HCT116 (cell line): ENCODE measurements around the gene HDAC10. TPM values are rescaled to one million over a fixed set of nuclear protein-coding genes. Genes with fewer than 3 reads are reported as not detected.
A peak's percentile ranks its signal among the peaks of the same experiment; 100 is the strongest.

Experiments
- ATAC-seq: fragments of 200-7000 bp; cut with Tn5 transposase; 2 replicates; pipeline ENCODE4 v1.9.1; 2020; ENCODE audit warnings: mild to moderate bottlenecking, moderate library complexity
- BruUV-seq: library from RNA; stranded (reverse); fragments of 400-500 nt; replicated peaks from 2 replicates; lab custom pipeline; 2021; lab: Mats Ljungman, UMichigan
- CTCF ChIA-PET: fragments of 300-600 bp; sonication (Branson Sonifier 250); formaldehyde crosslinking; loops from one replicate; lab custom pipeline; 2021; ENCODE audit warnings: antibody characterized with exemption; lab: Charles Lee
- POLR2A ChIA-PET: fragments of 300-600, 350-600 bp; sonication (Branson Sonifier 250); formaldehyde crosslinking; loops from one replicate; lab custom pipeline; 2021; ENCODE audit warnings: antibody characterized with exemption; lab: Charles Lee
- RAD21 ChIA-PET, 2 experiments: fragments of 300-600 bp; sonication (Branson Sonifier 250); formaldehyde crosslinking; loops; one replicate each; lab custom pipeline; 2023; ENCODE audit warnings: low total read pairs in 2 of 2; ENCODE audit not compliant: uncharacterized antibody in 2 of 2, unreplicated experiment in 2 of 2, low non-redundant PET in 1 of 2; lab: Charles Lee
- DNase-seq: peaks from one replicate; pipeline ENCODE4 v3.0.0-alpha.2; 2010; ENCODE audit warnings: low read depth, low spot score
- H2AFZ ChIP-seq: fragments of 200-600 bp; shearing (Covaris generic), sonication (generic); 2 replicates; pipeline ENCODE4 v1.6.1; 2017; ENCODE audit warnings: low read depth, mixed run types, mixed read lengths, antibody characterized with exemption, low read length; ENCODE audit not compliant: poor library complexity, severe bottlenecking
- H3K27ac ChIP-seq: 2 replicates; pipeline ENCODE4 v1.5.1; 2012; ENCODE audit warnings: low read depth, low read length
- H3K27me3 ChIP-seq: fragments of 200-600 bp; sonication (generic); 2 replicates; pipeline ENCODE4 v1.6.1; 2016; ENCODE audit warnings: mixed run types, low read length, mixed read lengths; ENCODE audit not compliant: insufficient read depth
- H3K36me3 ChIP-seq, 2 experiments: fragments of 200-500 bp in 1 of 2; fragments of 200-600 bp in 1 of 2; sonication (Bioruptor generic) in 1 of 2; sonication (generic) in 1 of 2; 2 replicates each; pipeline versions ENCODE4 v1.5.1 to v1.6.1; 2014 to 2016; ENCODE audit warnings: low read length in 2 of 2, inconsistent platforms in 1 of 2, mixed read lengths in 1 of 2, mixed run types in 1 of 2; ENCODE audit not compliant: insufficient read depth in 2 of 2, control insufficient read depth in 1 of 2
- H3K4me1 ChIP-seq, 2 experiments: fragments of 200-600 bp in 1 of 2; sonication (generic) in 1 of 2; 2 replicates each; pipeline versions ENCODE4 v1.5.1 to v1.6.1; 2012 to 2017; ENCODE audit warnings: low read length in 2 of 2, inconsistent platforms in 1 of 2, mild to moderate bottlenecking in 1 of 2, mixed read lengths in 1 of 2, mixed run types in 1 of 2, moderate library complexity in 1 of 2; ENCODE audit not compliant: insufficient read depth in 2 of 2, control insufficient read depth in 1 of 2
- H3K4me2 ChIP-seq: fragments of 200-600 bp; sonication (generic); 2 replicates; pipeline ENCODE4 v1.6.1; 2017; ENCODE audit warnings: mixed run types, low read length, mixed read lengths
- H3K4me3 ChIP-seq, 2 experiments: fragments of 200-600 bp in 1 of 2; sonication (generic) in 1 of 2; replicated peaks in 1 of 2; 2 replicates each; pipeline ENCODE4 v1.5.1; 2011 to 2016; ENCODE audit warnings: low read length in 2 of 2, control low read depth in 1 of 2, low read depth in 1 of 2, mild to moderate bottlenecking in 1 of 2, mixed read lengths in 1 of 2, mixed run types in 1 of 2
- H3K79me2 ChIP-seq: fragments of 200-600 bp; sonication (generic); 2 replicates; pipeline ENCODE4 v1.6.1; 2017; ENCODE audit warnings: mild to moderate bottlenecking, mixed run types, low read length, moderate library complexity, mixed read lengths; ENCODE audit not compliant: insufficient read depth
- H3K9ac ChIP-seq: fragments of 200-600 bp; sonication (generic); 2 replicates; pipeline ENCODE4 v1.6.1; 2016; ENCODE audit warnings: low read length, mixed read lengths
- H3K9me2 ChIP-seq: fragments of 200-600 bp; sonication (generic), shearing (Covaris generic); 2 replicates; pipeline ENCODE4 v1.6.1; 2017; ENCODE audit warnings: mixed run types, mild to moderate bottlenecking, moderate library complexity; ENCODE audit not compliant: insufficient read depth
- H3K9me3 ChIP-seq, 2 experiments: fragments of 200-500 bp in 1 of 2; fragments of 200-600 bp in 1 of 2; sonication (Bioruptor generic) in 1 of 2; sonication (generic) in 1 of 2; 2 replicates each; pipeline ENCODE4 v1.6.1; 2014 to 2017; ENCODE audit warnings: low read length in 2 of 2, mixed read lengths in 2 of 2, inconsistent platforms in 1 of 2, low read depth in 1 of 2, mild to moderate bottlenecking in 1 of 2, mixed run types in 1 of 2, moderate library complexity in 1 of 2; ENCODE audit not compliant: control insufficient read depth in 1 of 2, insufficient read depth in 1 of 2
- H4K20me1 ChIP-seq: fragments of 200-600 bp; sonication (generic), shearing (Covaris generic); 2 replicates; pipeline ENCODE4 v1.6.1; 2017; ENCODE audit warnings: mixed run types, mild to moderate bottlenecking, moderate library complexity; ENCODE audit not compliant: insufficient read depth
- ATF3 ChIP-seq: IDR thresholded peaks from 2 replicates; pipeline ENCODE4 v1.6.1; 2012
- CBX3 ChIP-seq: IDR thresholded peaks from 2 replicates; pipeline ENCODE4 v1.6.1; 2012; ENCODE audit warnings: low read depth
- CEBPB ChIP-seq: IDR thresholded peaks from 2 replicates; pipeline ENCODE4 v1.6.1; 2012; ENCODE audit warnings: low read depth
- CTCF ChIP-seq, 3 experiments: fragments of 200-600 bp in 1 of 3; sonication (generic) in 1 of 3; IDR thresholded peaks in 2 of 3; conservative IDR thresholded peaks in 1 of 3; 2 replicates each; pipeline ENCODE4 v1.5.1; 2012 to 2017; ENCODE audit warnings: low read depth in 2 of 3, low read length in 2 of 3, antibody characterized with exemption in 1 of 3, borderline replicate concordance in 1 of 3, control low read depth in 1 of 3, mild to moderate bottlenecking in 1 of 3, mixed read lengths in 1 of 3, mixed run types in 1 of 3, moderate library complexity in 1 of 3; ENCODE audit not compliant: insufficient read depth in 1 of 3
- EGR1 ChIP-seq: IDR thresholded peaks from 2 replicates; pipeline ENCODE4 v1.6.1; 2012; ENCODE audit warnings: low read depth
- ELF1 ChIP-seq: IDR thresholded peaks from 2 replicates; pipeline ENCODE4 v1.6.1; 2012; ENCODE audit warnings: low read depth, borderline replicate concordance
- EZH2 ChIP-seq: fragments of 200-600 bp; sonication (generic); IDR thresholded peaks from 2 replicates; pipeline ENCODE4 v1.6.1; 2017; ENCODE audit warnings: antibody characterized with exemption, mixed run types
- EZH2phosphoT487 ChIP-seq: fragments of 200-600 bp; IDR thresholded peaks from 2 replicates; pipeline ENCODE4 v1.6.1; 2018; ENCODE audit warnings: antibody characterized with exemption, borderline replicate concordance
- JUND ChIP-seq: IDR thresholded peaks from 2 replicates; pipeline ENCODE4 v1.6.1; 2012
- RAD21 ChIP-seq: IDR thresholded peaks from 2 replicates; pipeline ENCODE4 v1.6.1; 2012; ENCODE audit warnings: low read depth, mild to moderate bottlenecking
- REST ChIP-seq: IDR thresholded peaks from 2 replicates; pipeline ENCODE4 v1.6.1; 2012; ENCODE audit warnings: low read depth
- TCF7L2 ChIP-seq: IDR thresholded peaks from 2 replicates; pipeline ENCODE4 v1.7.0; 2011; ENCODE audit warnings: borderline replicate concordance, inconsistent platforms; ENCODE audit not compliant: insufficient read depth, insufficient read length; ENCODE audit errors: extremely low read depth
- YY1 ChIP-seq: IDR thresholded peaks from 2 replicates; pipeline ENCODE4 v1.6.1; 2011; ENCODE audit warnings: low read length, low read depth, moderate library complexity, mild to moderate bottlenecking; ENCODE audit not compliant: insufficient replicate concordance; ENCODE audit errors: extremely low read depth
- ZBTB33 ChIP-seq: IDR thresholded peaks from 2 replicates; pipeline ENCODE4 v1.6.1; 2011; ENCODE audit warnings: mild to moderate bottlenecking, low read length, moderate library complexity; ENCODE audit not compliant: insufficient replicate concordance; ENCODE audit errors: extremely low read depth
- ZNF274 ChIP-seq: fragments of 200-500 bp; sonication (Bioruptor generic); IDR thresholded peaks from 2 replicates; pipeline ENCODE4 v1.6.1; 2014; ENCODE audit warnings: mild to moderate bottlenecking, low read depth, low read length, inconsistent platforms
- intact Hi-C: fragments of 100-400 bp; cut with micrococcal nuclease; formaldehyde crosslinking; loops from 2 replicates; pipeline ENCODE4 v1.10.0; 2022
- total RNA-seq: library from RNA; stranded (reverse); gene quantifications from one replicate; pipeline ENCODE4 v1.2.1, GENCODE V29; 2021; ENCODE audit not compliant: unreplicated experiment
- TF ChIP-seq, protein P1 (sequence below): IDR thresholded peaks from 2 replicates; pipeline ENCODE4 v1.6.1; 2012

The HDAC10 gene
- total RNA-seq, 1 experiment from 2014 or later, result 67.5 TPM

- CTCF ChIA-PET, result interaction anchor here (1.6 kb wide), 1 partner anchor 43 kb away, joined by 5 read pairs; no protein-coding TSS in a partner anchor
- TF ChIP-seq JUND, result no peak
- TF ChIP-seq YY1, result no peak
- TF ChIP-seq CBX3, result no peak
- no peak for TF ChIP-seq ELF1
- no peak for TF ChIP-seq REST
- no peak for TF ChIP-seq ATF3
- TF ChIP-seq ZBTB33, result no peak
- no peak for TF ChIP-seq ZNF274
- no peak for TF ChIP-seq EGR1
- TF ChIP-seq, protein P1, sequence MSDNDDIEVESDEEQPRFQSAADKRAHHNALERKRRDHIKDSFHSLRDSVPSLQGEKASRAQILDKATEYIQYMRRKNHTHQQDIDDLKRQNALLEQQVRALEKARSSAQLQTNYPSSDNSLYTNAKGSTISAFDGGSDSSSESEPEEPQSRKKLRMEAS, result no peak
- no peak for TF ChIP-seq TCF7L2
- TF ChIP-seq EZH2phosphoT487, result no peak
- TF ChIP-seq CEBPB, result no peak
- no peak for TF ChIP-seq RAD21
- no peak for TF ChIP-seq EZH2
- no peak for TF ChIP-seq CTCF (IDR thresholded peaks at IDR 0.05 in 2 of 3, conservative IDR thresholded peaks at IDR 0.05 in 1 of 3; ENCODE audit: borderline replicate concordance in 1 of 3, insufficient read depth in 1 of 3, low read depth in 2 of 3, low read length in 2 of 3)
- TF ChIP-seq, all 23 proteins: peak for 0
- Histone ChIP-seq H3K36me3 (peaks cover 2 to 7% of the 10 kb centered on the region in 2 experiments; a peak in 1 of 4 replicates), H3K4me3 (peak overlapping the region; percentile 46 to 64), H3K27me3 (no peaks in the 10 kb centered on the region), H3K9me2 (no peaks in the 10 kb centered on the region), H3K9ac (peak overlapping the region; percentile 80), H4K20me1 (no peaks in the 10 kb centered on the region), H3K27ac (peak overlapping the region; percentile 95), H3K9me3 (no peaks in the 10 kb centered on the region), H3K4me1 (peaks cover 72 to 99% of the 10 kb centered on the region in 2 experiments), H3K79me2 (peaks cover 99% of the 10 kb centered on the region), H2AFZ (no peak overlapping the region), H3K4me2 (peak overlapping the region; percentile 98)
- ChIA-PET RAD21 (no interaction called here), POLR2A (no interaction called here)
- no TSS peak for BruUV-seq
- intact Hi-C loops, result no loop called here
- ATAC-seq, result peak; percentile 23
- DNase-seq, result no peak
Measured at GRCh38 chr22:50298937-50299784, 48.1 kb upstream of the HDAC10 start.
